Measurements from ENCODE around the gene GALNT2. TPM values are rescaled to one million over a fixed set of nuclear protein-coding genes. Genes with fewer than 3 reads are reported as not detected.

Gene GALNT2
- total and polyA plus RNA-seq, 2 experiments from 2014 or later: 96.7 to 143 TPM

DNA sequence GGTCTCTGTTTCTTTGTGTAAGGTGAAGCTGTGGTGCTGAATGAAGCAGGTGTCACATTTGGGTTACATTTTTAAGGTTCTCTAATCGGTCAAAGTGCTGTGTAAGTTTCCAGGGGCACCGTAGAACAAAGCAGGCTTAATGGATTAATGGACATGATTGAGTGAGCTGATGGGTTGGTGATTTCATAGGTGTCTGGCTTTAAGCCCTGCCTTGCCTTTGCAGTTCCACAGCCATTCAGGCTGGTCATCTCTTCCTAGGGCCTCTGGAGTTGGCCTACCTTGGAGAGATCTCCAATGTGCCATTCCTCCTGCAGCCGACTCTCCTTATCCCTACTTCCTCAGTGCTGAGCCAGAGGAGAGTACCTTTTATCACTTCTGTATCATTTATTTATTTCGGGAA, 15.2 kb downstream of the GALNT2 start:
- Histone ChIP-seq H3K4me1 (ENCODE audit: insufficient read depth) (peaks cover 30% of the 10 kb centered on the region), H3K4me2 (no peak overlapping the region), H3K27me3 (no peaks in the 10 kb centered on the region), H3K9me2 (replicated peaks; ENCODE audit: insufficient read depth) (no peaks in the 10 kb centered on the region), H2AFZ (no peak overlapping the region), H3K9me3 (ENCODE audit: low read depth) (no peaks in the 10 kb centered on the region), H3K36me3 (replicated peaks; ENCODE audit: insufficient read depth, low read depth) (no peaks in the 10 kb centered on the region), H3K4me3 (no peak overlapping the region), H3K27ac (no peak overlapping the region), H4K20me1 (ENCODE audit: insufficient read depth, poor library complexity, severe bottlenecking) (peaks cover 54% of the 10 kb centered on the region), H3K79me2 (peaks cover 94% of the 10 kb centered on the region)
- TF ChIP-seq, protein P1, sequence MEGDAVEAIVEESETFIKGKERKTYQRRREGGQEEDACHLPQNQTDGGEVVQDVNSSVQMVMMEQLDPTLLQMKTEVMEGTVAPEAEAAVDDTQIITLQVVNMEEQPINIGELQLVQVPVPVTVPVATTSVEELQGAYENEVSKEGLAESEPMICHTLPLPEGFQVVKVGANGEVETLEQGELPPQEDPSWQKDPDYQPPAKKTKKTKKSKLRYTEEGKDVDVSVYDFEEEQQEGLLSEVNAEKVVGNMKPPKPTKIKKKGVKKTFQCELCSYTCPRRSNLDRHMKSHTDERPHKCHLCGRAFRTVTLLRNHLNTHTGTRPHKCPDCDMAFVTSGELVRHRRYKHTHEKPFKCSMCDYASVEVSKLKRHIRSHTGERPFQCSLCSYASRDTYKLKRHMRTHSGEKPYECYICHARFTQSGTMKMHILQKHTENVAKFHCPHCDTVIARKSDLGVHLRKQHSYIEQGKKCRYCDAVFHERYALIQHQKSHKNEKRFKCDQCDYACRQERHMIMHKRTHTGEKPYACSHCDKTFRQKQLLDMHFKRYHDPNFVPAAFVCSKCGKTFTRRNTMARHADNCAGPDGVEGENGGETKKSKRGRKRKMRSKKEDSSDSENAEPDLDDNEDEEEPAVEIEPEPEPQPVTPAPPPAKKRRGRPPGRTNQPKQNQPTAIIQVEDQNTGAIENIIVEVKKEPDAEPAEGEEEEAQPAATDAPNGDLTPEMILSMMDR (IDR thresholded peaks at IDR 0.05; ENCODE audit: poor library complexity): no peak
- TF ChIP-seq EZH2 (IDR thresholded peaks at IDR 0.05; ENCODE audit: borderline replicate concordance) (no peak), EZH2phosphoT487 (IDR thresholded peaks at IDR 0.05; ENCODE audit: low read depth, severe bottlenecking, unreplicated experiment) (no peak)
- 88% methylated on average over 4 of the region's 4 CpGs for WGBS (ENCODE audit: low lambda C conversion rate, missing lambda C conversion rate)
- DNase-seq (ENCODE audit: low spot score): no peak

DNA sequence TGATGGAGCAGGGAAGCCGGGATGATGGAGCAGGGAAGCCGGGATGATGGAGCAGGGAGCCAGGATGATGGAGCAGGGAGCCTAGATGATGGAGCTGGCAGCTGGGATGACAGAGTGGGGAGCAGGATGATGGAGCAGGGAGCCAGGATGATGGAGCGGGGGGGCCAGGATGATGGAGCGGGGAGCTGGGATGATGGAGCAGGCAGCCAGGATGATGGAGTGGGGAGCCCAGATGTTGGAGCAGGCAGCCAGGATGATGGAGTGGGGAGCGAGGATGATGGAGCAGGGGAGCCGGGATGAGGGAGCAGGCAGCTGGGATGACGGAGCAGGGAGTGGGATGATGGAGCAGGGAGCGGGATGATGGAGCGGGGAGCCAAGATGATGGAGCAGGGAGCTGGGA, 16.0 kb downstream of the GALNT2 start:
- 99% methylated on average over 8 of the region's 9 CpGs for WGBS (ENCODE audit: low lambda C conversion rate, missing lambda C conversion rate)
- no peak overlapping the region for H3K4me3 ChIP-seq
- TF ChIP-seq, protein P1 (IDR thresholded peaks at IDR 0.05; ENCODE audit: poor library complexity): no peak
- TF ChIP-seq EZH2 (IDR thresholded peaks at IDR 0.05; ENCODE audit: borderline replicate concordance) (no peak), EZH2phosphoT487 (IDR thresholded peaks at IDR 0.05; ENCODE audit: low read depth, severe bottlenecking, unreplicated experiment) (no peak)
- no peaks in the 10 kb centered on the region for H3K9me3 ChIP-seq (ENCODE audit: low read depth)
- DNase-seq (ENCODE audit: low spot score): no peak
- peaks cover 94% of the 10 kb centered on the region for H3K79me2 ChIP-seq
- peaks cover 30% of the 10 kb centered on the region for H3K4me1 ChIP-seq (ENCODE audit: insufficient read depth)
- H3K27me3 ChIP-seq: no peaks in the 10 kb centered on the region
- no peak overlapping the region for H3K27ac ChIP-seq
- H3K9me2 ChIP-seq (replicated peaks; ENCODE audit: insufficient read depth): no peaks in the 10 kb centered on the region
- peaks cover 54% of the 10 kb centered on the region for H4K20me1 ChIP-seq (ENCODE audit: insufficient read depth, poor library complexity, severe bottlenecking)
- no peak overlapping the region for H3K4me2 ChIP-seq
- no peaks in the 10 kb centered on the region for H3K36me3 ChIP-seq (replicated peaks; ENCODE audit: insufficient read depth, low read depth)
- no peak overlapping the region for H2AFZ ChIP-seq

DNA sequence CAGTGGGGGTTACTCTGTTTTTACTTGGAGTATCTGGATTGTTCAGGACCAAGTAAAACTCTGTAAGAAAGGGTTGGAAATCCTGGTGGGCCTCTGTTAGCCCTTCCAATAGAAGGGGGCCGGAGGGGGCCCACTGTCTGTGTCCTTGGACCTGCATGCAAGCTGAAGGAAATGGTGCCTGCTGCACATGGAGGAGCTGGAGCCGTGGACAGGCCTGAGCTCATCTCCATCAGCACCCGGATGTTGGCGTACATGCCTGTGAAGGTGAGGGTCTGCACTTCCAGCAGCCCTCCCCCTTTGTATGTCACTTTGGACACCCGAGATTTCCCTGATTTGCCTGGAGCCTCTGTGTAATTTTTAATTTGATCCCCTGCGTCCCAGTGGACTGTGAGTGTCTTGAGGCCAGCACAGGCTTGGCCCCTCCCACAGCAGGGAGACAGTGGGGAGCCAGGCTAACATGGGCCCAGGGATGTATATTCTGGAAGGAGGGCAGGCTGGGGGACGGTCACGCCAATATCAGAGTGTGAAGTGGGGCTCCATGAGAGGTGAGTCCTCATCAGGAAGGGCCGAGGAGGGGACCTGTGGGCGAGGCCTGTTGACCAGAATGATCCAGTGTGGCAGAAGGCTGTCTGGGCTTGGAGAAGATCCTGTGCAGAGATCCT, 16.8 kb downstream of the GALNT2 start:
- no peaks in the 10 kb centered on the region for H3K27me3 ChIP-seq
- 89% methylated on average over 10 of the region's 10 CpGs for WGBS (ENCODE audit: low lambda C conversion rate, missing lambda C conversion rate)
- H3K4me1 ChIP-seq (ENCODE audit: insufficient read depth): peaks cover 30% of the 10 kb centered on the region
- DNase-seq (ENCODE audit: low spot score): no peak
- H3K4me2 ChIP-seq: peak overlapping the region; percentile 53
- H2AFZ ChIP-seq: no peak overlapping the region
- H3K9me2 ChIP-seq (replicated peaks; ENCODE audit: insufficient read depth): no peaks in the 10 kb centered on the region
- H3K4me3 ChIP-seq: no peak overlapping the region
- H3K9me3 ChIP-seq (ENCODE audit: low read depth): no peaks in the 10 kb centered on the region
- no peaks in the 10 kb centered on the region for H3K36me3 ChIP-seq (replicated peaks; ENCODE audit: insufficient read depth, low read depth)
- H4K20me1 ChIP-seq (ENCODE audit: insufficient read depth, poor library complexity, severe bottlenecking): peaks cover 49% of the 10 kb centered on the region
- H3K27ac ChIP-seq: peak overlapping the region; percentile 73
- H3K79me2 ChIP-seq: peaks cover 95% of the 10 kb centered on the region
- TF ChIP-seq EZH2 (IDR thresholded peaks at IDR 0.05; ENCODE audit: borderline replicate concordance) (no peak), EZH2phosphoT487 (IDR thresholded peaks at IDR 0.05; ENCODE audit: low read depth, severe bottlenecking, unreplicated experiment) (no peak)
- TF ChIP-seq, protein P1 (IDR thresholded peaks at IDR 0.05; ENCODE audit: poor library complexity): no peak
